A549 (cell line): ENCODE results near the gene ACTRT2.

Experiments used
- CBX8 ChIP-seq: fragments of 200-600 bp; sonication (generic); IDR thresholded peaks from 2 replicates; pipeline ENCODE4 v1.6.1; 2016
- CTCF ChIP-seq: fragments of >200 bp; sonication (Bioruptor Twin); formaldehyde crosslinking; IDR thresholded peaks from 3 replicates; pipeline ENCODE4 v1.5.1; 2016
- EHF ChIP-seq: fragments of 250-450 bp; sonication (Bioruptor Pico); IDR thresholded peaks from 2 replicates; pipeline ENCODE4 v1.5.0; 2020; ENCODE audit warnings: mild to moderate bottlenecking
- EP300 ChIP-seq, 2 experiments: fragments of >200 bp; sonication (Bioruptor Twin); formaldehyde crosslinking; IDR thresholded peaks; 2 replicates in 1 of 2; 3 replicates in 1 of 2; pipeline ENCODE4 v1.6.1; 2016 to 2017
- ESRRA ChIP-seq: fragments of 150-350 bp; IDR thresholded peaks from 2 replicates; pipeline ENCODE4 v1.6.1; 2014; ENCODE audit warnings: mild to moderate bottlenecking, low read length, borderline replicate concordance
- FOXS1 ChIP-seq: fragments of 250-450 bp; sonication (Bioruptor Pico); IDR thresholded peaks from 2 replicates; pipeline ENCODE4 v1.5.0; 2020; ENCODE audit warnings: mild to moderate bottlenecking, moderate library complexity
- GATA3 ChIP-seq: IDR thresholded peaks from 2 replicates; pipeline ENCODE4 v1.6.1; 2012; ENCODE audit warnings: borderline replicate concordance
- HOXA7 ChIP-seq: fragments of 250-450 bp; sonication (Bioruptor Pico); IDR thresholded peaks from 2 replicates; pipeline ENCODE4 v1.5.0; 2020; ENCODE audit warnings: mild to moderate bottlenecking, moderate library complexity
- MAX ChIP-seq: IDR thresholded peaks from 2 replicates; pipeline ENCODE4 v1.6.1; 2012
- MAZ ChIP-seq: fragments of 150-350 bp; IDR thresholded peaks from 2 replicates; pipeline ENCODE4 v1.6.1; 2014; ENCODE audit warnings: antibody characterized with exemption, low read depth, low read length, borderline replicate concordance
- PHF8 ChIP-seq: fragments of 200-600 bp; sonication (generic); IDR thresholded peaks from 2 replicates; pipeline ENCODE4 v1.6.1; 2016; ENCODE audit warnings: low read depth, mild to moderate bottlenecking, antibody characterized with exemption, moderate library complexity, borderline replicate concordance
- POLR2A ChIP-seq: IDR thresholded peaks from 2 replicates; pipeline ENCODE4 v1.6.1; 2012; ENCODE audit warnings: mild to moderate bottlenecking, low read length
- RAD21 ChIP-seq, 2 experiments: fragments of >200 bp in 1 of 2; sonication (Bioruptor Twin) in 1 of 2; formaldehyde crosslinking in 1 of 2; IDR thresholded peaks in 1 of 2; conservative IDR thresholded peaks in 1 of 2; 2 replicates in 1 of 2; 3 replicates in 1 of 2; pipeline ENCODE4 v1.6.1; 2012 to 2018; ENCODE audit warnings: inconsistent platforms in 1 of 2
- REST ChIP-seq: fragments of 200-600 bp; sonication (generic); IDR thresholded peaks from 2 replicates; pipeline ENCODE4 v1.6.1; 2016; ENCODE audit warnings: antibody characterized with exemption, mild to moderate bottlenecking, moderate library complexity

GRCh38 chr1:3070309-3070643 lies 49.0 kb downstream of the ACTRT2 start:
- no peak for TF ChIP-seq CTCF
- TF ChIP-seq CBX8 = no peak
- TF ChIP-seq POLR2A = no peak
- no peak for TF ChIP-seq EP300 (IDR thresholded peaks at IDR 0.05)
- TF ChIP-seq MAZ = no peak
- TF ChIP-seq GATA3 = no peak
- TF ChIP-seq REST = no peak
- TF ChIP-seq RAD21 (conservative IDR thresholded peaks at IDR 0.05 in 1 of 2, IDR thresholded peaks at IDR 0.05 in 1 of 2) = no peak
- TF ChIP-seq EHF (CRISPR knock-in tag) = no peak
- no peak for TF ChIP-seq FOXS1
- TF ChIP-seq ESRRA = no peak
- TF ChIP-seq PHF8 = no peak
- no peak for TF ChIP-seq MAX
- no peak for TF ChIP-seq HOXA7 (CRISPR knock-in tag)
